GM18520 (cell line): ENCODE data around the gene TLE4.

ENCODE experiments used
- ATAC-seq: cut with Tn5 transposase; IDR thresholded peaks from one replicate; pipeline ENCODE4 v1.9.1; 2021; ENCODE audit not compliant: unreplicated experiment

The TLE4 gene

GRCh38 chr9:79684711-79685575 lies 113.2 kb downstream of the TLE4 start:
- ATAC-seq: no peak

DNA sequence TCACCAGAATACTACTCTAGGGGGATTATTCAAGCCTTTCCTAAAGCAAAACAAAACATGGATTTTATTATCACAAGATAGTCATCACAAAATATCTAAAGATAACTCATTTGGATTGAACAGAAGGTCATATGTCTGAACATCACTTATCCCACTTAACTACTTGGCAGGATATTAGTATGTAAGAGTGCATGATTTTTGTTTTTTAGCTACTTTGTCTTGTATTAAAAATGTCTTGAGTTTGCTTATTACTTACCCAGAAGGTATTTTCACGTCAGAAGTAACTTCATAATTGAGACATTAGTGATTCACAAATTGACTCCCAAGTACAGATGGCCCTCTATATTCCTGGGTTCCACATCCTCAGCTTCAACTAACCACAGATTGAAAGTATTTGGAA lies 113.8 kb downstream of the TLE4 start:
- no peak for ATAC-seq

DNA sequence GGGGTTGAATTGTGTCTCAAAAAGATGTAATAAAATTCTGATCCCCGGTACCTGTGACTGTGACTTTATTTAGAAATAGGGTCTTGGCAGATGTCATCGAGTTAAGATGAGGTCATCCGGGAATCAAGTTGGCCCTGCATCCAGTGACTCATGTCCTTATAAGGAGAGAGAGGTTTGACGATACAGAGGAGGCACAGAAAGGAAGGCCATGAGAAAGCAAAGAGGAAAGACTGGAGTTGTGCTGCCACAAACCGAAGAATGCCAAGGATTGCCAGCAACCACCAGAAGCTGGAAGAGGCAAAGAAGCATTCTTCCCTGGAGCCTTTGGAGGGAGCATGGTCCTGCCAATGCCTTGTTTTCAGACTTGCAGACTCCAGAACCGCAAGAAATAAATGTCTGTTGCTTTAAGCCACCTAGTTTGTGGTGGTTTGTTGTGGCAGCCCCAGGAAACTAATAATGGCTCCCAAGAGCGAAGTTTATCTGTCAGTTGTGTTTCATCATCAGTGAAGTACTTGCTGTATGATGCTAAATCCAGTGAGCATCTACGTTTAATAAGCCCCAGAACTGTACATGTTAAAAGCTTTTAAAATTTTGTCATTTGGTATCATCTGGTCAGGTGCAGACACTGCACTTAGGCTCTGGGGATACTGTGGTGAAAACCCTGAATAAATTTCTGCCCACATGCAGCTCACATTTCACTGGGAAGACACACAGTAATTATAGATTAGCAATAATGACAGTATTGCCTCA lies 114.8 kb downstream of the TLE4 start:
- no peak for ATAC-seq

DNA sequence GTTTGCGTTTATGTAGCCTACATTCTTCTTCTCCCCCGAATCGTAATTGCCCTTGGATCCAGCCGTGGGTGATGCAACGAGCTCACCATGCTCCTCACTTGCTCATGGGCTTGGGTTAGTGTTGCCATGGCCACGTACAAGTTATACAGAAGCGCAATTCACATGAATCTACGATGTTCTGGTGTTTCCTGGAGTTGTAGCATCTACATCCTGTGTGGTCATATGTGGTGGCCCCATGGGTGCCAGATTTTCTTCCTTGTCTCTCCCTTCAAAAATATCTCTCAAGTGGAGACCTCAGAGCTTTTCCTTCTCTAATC lies 115.3 kb downstream of the TLE4 start:
- no peak for ATAC-seq

DNA sequence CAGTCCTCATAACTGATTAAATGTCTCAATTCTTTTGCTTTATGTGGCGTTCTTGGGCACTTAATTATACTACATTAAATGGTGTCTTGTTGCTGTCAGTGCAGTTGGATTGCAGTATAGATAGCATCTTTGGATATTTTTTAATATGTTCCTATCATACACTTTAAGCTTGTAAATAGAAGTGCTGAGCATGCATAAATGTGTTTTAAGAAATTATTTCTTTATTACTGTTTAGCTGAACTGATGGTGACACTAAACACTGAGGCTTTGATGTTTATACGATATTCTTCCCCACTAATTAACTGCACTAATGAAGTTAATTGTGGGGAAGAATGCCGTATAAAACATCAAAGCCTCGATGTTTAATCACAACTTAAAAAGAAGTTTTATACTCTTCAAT lies 116.6 kb downstream of the TLE4 start:
- no peak for ATAC-seq

GRCh38 chr9:79689576-79689975 lies 117.8 kb downstream of the TLE4 start:
- ATAC-seq: no peak

DNA sequence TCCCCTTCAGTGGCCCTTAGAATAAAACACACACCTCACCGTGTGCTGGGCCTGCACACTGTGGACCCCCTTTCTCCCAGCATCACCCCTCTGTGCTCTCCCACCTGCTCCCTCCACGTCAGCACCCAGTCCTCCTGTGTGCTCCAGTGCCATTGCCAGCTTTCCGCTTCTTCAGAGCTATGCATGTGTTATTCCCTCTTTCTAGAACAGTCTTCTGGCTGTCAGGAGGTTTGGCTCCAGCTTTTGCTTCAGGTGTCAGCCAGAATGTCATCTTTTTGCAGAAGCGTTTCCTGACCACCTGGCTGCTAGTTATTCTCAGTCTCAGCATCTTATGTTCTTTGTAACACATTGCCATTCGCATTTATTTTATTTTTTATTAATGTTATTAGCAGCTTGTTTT lies 119.7 kb downstream of the TLE4 start:
- no peak for ATAC-seq

DNA sequence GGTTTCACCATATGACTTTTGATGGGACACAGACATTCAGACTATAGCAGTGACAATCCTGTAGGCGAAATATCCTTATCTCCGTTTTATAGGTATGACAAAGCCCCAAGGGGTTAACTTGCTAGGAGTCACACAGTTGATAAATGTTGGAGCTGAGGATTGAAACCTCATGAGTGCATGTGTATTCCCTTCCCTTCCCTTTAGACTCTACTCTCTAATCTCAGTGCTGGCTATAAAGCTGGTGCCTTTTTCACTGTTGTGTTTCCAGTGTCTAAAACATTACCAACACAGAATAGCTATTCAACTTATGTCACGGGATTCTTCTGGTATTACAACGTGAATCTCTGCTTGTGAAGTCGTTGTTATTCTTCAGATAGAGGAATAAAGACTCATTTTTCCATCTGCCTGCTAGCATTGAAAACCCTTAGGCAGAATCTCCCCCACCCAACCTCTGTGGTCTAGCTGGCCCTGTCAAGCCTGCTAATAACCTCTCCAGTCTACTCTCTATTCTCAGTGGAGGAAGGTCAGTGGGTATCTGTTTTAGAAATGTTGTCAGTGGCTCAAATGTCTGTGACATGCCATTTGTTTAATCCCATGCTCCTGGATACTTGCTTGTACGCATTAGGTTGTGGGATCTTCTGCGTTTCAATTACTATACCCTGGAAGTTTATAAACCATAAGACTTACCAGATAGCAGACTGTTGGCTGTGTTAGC lies 121.2 kb downstream of the TLE4 start:
- no peak for ATAC-seq

GRCh38 chr9:79693750-79694149 lies 122.0 kb downstream of the TLE4 start:
- ATAC-seq: no peak

- ATAC-seq: no peak
Measured at GRCh38 chr9:79694208-79694607, 122.4 kb downstream of the TLE4 start.

DNA sequence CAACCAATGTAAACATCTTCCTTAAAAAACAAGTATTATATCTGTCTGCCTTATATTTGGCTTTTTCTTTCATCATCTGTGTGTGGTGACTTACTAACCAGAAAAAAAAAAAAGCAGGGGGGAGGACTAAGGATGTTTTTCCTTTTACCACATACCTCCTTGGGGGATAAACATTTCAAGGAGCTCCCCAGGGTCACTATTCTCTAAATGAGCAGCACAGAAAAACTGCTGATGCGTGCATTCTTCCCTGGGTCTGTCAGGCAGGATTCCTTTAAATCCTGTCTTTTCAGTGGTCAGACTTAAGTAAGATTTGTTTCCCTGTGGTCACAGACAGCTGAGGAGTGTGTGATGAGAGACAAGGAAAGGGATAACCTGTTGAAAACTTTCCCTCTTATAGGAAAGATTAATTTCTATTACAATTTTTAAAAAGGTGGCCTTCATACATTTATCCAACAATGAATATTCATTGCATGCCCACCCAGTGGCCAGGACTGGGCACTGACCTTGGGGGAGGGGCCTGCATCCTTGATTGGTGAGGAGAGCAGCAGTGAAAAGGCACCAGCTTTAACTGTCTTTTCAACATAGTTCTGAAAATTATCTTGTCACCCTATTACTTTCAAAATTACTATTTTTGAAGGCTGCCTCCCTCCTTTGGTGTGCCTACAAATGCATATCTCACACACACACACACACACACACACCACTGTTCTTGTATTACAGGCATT lies 123.1 kb downstream of the TLE4 start:
- ATAC-seq: no peak

GRCh38 chr9:79695531-79696175 lies 123.9 kb downstream of the TLE4 start:
- ATAC-seq: peak; percentile 83

DNA sequence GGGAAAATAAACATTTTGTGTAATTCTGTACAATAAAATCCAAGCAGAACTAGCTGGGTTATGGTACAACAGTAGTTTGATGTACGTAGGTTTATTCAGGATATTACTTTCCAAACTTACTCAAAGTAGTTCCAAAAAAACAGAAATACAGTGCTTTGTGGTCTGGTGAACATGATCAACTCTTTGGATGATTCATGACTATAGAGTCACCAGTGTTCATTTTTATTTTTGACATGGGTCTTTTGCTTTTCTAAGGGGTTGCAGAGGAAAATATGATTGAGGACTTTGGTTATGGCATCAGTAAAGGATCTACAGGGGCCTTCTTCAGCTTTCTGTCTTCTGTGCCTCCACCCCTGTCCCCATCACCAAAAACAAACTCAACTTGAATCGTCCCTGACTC lies 127.2 kb downstream of the TLE4 start:
- ATAC-seq: no peak

DNA sequence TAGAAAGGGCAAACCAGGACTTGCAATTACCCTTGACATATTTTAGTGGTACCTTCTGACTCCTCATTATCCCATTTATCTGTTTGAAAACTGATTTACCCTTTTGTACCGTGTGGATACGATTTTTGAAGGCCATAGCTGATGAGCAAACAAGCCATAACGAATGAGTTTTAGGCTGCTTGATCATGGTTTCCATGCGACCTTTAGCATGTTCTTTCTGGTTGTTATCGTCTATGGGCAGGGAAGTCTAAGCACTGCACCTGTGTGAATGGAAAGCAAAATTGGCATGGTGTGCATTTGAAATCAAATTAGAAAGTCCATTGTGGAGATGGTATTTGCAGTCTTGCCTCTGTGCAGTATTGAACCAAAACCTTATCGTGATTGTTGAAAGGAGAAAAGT lies 127.7 kb downstream of the TLE4 start:
- ATAC-seq: no peak

DNA sequence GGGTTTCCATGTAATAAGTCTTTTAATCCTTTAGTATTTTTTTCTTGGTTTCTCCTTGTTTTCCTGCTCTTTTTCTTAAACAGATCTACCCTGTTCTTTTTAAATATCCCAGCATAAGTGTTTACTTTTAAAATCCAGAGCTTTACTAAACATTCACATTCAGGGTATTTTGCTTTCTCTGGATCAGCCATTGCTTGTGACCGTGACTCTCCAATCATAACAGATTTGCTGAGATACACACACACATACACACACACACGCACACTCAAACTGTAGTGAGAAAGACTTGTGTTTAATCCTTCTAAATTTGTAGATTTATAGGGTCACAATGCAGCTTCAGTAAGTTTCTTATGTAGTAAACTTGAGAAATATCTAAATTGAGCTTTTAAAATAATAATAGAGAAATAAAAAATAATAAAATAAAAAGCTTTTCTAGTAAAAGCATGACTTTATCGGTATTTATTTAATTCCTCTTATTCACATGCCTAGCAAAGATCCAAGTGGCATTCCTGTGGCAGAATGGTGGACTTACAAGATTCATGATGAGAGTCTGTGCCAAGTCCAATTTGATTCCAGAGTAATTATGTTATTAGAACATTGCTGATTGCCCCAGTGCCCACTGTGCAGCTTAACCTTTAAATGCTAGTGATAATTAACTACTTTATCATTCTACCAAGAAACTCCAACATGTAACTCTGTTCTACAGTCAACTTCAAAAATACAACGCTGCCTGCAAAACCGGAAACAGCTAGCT lies 129.0 kb downstream of the TLE4 start:
- ATAC-seq: no peak

DNA sequence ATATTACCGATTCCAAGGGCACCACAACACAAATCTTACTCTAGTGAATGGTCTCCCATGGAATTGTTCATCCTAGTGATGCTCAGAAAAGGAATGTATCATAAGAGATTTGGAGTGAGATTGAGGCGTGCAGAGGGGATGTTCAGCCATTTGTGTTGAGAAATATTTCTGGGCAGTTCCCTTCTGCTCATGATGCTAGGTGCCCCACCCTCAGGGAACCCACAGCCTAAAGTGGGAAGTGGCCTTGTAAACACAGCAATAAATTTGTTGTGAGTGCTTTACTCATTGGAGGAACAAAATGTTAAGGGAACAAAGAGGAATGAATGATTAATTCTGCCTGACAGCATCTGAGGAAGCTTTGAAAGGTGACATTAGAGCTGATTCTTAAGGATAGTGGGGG lies 129.9 kb downstream of the TLE4 start:
- ATAC-seq: no peak

GRCh38 chr9:79705704-79706103 lies 133.9 kb downstream of the TLE4 start:
- ATAC-seq: no peak

DNA sequence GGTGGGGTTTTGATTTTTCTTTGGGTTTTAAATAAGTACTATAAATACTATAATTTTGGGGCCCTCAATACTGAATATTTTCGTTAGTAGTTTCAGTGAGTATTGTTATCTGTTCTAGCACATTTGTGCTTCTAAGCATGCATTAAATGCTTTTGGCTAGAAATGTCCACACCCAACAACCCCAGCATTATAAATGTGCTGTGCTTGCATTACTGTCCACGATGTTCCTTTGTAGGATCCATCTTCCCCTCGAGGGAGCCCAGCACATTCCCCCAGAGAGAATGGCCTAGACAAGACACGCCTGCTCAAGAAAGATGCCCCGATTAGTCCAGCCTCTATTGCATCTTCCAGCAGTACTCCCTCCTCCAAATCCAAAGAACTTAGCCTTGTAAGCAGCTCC lies 134.7 kb downstream of the TLE4 start:
- no peak for ATAC-seq

DNA sequence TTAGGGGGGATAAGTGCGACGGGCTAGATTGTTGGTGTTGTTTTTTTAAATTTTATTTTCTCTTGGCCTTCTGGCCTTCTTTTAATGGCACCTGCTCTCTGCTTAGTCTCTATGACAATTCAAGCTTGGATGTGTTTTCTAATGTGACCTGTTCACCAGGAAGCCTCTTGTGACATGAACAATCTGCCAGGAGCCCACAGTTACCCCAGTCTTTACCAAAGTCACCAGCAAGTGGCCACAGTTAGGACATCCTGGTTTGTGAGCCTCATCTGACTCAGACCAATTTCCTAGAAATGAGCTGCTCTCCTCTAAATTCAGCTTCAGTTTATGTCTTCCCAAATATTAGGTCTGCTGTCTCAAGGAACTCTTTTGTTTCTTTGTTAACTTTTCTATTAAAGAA lies 135.8 kb downstream of the TLE4 start:
- ATAC-seq: no peak

- ATAC-seq: no peak
Measured at GRCh38 chr9:79708541-79708940, 136.8 kb downstream of the TLE4 start.
